ENCODE measurements around the gene AUTS2.

AUTS2 gene

DNA sequence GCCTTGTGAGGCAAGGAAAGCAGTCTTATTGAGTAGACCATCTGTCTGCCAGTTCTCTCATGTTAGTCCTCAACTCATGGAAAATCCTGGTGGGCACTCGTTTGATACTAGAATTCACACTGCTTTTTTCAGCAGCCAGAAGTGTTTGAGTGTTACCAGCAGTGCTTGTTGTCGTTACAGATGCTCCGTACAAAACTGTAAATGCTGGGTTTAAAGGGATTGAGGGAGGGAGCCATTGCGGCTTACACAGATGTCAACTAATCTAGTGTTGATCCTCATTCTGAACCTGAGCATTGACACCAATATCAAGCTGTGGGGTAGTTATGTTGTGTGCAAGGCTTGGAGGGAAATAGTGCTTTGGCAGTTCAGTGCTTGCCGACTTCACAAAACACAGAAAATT is 348.6 kb downstream of the AUTS2 start:
- no peak for DNase-seq

DNA sequence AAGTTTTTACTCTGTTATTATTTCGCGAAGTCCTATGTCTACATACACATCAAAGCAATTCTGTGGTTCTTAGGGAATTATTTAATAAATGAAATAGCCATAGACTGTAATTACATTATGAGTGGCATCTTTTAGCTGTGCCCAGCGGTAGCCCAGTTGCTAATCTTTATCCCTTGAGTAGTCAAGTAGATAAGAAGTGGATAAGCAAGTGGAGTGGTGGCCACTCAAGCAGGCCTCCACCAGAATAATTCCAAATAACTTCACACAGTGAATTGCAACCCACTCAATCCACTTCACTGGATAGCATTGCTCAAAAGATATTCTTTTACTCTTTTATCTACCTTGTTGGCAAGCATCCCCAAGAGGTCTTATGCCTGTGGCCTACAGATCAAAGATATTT is 349.7 kb downstream of the AUTS2 start:
- no peak for DNase-seq

DNA sequence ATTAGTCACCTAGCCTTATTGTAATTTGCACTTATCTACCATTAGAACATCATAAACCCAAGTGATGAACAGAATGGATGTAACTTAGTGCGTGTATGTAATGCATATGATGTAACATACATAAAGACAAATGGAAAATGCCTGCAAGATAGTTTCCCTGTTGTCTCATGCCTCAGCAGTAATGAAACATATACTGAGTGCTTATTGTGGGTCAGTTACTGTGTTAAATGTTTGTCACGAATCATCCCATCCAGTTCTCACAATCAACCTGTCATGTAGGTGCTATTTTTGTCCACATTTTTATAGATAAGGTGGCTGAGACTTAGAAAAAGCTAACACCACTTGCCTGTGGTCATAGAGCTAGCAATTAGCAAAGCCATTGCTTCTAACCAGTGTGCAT is 350.8 kb downstream of the AUTS2 start:
- no peak for DNase-seq

DNA sequence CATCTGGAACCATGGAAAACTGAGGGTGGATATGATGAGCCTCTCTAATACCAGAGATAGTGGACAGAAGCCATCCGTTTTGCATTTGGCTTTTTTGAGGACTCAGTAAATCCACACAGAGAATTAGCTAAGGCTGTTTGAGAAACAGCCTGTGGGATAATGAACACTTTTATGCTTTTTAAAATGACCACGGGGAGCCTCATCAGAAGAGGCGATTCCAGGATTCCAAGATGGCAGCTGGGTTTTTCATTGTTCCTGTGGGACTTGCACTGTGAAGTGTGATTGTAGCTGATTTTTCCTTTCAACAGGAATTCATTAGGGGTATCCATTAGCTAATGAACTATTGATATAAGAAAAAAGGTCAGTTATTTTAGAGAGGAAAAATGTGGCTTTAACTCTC is 353.2 kb downstream of the AUTS2 start:
- DNase-seq, result no peak

DNA sequence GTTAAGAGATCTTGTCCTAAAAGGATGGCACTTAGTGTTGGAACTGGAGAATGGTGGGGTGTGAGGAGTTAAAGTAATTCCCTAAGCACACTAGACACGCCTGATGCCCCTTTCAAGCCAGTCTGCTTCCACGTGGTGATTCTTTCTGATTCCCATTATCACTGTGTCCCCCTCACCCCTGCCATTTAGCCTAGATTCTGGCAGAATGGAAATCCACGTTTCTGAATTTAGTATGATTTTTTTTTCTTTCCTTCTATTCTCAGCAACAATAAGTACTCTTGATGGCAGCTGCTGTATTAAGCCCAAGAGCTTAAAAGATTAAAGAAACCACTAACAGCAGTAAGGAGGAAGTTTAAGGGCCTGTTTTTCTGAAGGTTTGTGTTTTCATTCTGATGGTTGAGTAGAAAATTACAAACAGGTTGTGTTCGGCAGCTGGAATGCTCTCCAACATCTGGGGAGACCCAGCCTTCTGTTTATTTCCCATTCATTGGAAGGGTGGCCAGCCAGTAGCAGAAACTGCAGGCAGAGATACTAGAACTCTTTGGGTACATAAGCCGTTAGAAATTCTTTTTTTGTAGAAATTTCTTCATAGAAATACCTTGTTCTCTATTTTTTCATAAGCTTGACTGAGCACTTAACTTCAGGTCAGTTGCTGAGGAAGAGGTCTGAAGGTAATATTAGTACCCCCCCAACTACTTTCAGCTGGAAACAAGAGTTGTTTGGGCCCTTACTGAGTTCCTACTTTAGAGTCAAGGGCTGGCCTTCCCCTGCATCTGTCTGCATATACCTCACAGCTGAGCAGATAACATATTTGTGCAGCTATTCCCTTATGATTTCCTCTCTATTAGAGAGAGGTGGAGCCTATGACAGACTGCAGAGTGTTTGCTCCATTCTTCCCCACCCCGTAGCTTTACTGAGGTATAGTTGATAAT is 355.1 kb downstream of the AUTS2 start:
- no peak for DNase-seq

DNA sequence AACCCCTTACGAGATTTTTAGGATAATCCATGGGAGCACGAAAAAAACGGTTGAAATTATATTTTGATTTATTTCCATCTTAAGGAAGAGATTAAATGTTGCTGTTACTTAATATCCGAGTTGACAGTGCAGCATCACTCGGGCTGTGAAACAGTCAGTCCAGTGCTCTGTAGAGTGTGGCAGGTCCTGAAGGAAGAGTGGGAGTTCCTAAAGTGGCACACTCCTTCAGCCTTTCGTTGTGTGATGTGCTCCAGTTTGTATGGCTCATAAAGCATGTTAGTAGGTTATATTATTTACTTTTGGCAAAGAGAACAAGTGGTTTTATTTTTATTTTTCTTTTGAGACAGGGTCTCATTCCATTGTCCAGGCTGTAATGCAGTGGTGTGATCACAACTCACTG is 358.3 kb downstream of the AUTS2 start:
- no peak for DNase-seq

DNA sequence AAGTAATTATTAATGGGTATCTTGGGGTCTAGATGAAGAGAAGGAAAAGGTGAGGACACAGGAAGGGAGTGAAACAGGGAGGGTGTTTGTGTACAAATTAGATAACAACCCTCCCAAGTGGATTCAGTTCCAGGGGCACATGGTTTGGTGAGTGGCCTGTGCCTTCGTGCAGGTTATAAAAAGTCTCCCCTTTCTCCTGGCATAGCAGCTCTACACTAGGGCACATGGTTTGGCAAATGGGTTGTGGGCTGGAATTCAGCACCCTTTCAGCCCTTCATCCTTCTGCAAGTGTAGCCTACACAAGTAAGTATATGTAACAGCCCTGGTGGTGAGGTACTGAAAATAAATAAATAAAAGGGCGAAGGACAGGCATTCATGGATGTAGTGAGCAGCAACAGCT is 359.4 kb downstream of the AUTS2 start:
- no peak for DNase-seq

DNA sequence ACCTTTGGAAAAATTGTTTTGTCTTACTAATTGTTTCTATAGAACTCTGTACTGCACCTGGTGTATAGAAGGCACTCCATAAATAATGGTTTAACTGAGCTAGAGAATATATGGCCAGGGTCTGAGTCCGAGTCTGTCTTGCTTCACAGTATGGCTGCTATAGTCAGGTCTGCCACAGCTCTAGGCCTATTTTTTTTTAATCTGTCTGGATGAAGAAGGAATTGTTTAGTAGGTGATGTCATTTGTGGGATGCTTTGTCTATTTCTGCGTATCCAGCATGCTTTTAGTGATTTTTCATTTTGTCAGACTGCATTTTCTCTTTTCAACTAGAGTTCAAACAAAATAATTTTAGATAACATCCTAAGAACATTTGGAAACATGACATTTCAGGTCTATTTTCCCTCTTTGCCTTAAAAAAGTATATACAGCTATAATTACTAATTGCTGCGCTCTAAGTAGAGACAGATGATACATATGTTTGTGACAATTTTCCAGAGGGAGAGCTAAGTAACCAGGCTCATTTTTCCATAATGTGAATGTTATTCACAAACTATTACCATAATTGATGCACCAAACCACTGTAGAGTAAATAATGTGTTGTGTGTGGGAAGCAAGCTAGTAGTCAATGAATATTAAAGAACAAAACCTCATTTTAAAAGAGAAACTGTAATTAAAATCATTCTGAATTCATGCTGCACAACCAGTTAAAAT is 361.7 kb downstream of the AUTS2 start:
- no peak for DNase-seq

DNA sequence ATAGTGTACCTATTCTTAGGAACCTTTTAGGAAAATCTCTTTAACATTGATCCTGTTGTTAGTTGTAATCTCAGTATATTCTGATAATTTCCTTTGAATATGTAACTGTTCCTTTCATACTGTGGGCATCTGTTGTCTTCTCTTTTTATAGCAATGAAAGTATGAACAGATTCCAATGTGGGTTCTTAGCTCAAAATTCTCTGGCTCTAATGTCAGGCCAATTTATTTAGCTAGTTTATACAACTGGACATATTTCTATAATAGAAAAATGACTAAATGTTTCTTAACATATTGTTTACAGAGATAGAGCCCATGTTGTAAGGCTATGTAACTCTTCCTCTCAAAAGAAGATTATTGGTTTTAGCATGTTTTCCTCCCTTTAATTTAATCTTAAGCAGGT is 363.2 kb downstream of the AUTS2 start:
- no peak for DNase-seq

DNA sequence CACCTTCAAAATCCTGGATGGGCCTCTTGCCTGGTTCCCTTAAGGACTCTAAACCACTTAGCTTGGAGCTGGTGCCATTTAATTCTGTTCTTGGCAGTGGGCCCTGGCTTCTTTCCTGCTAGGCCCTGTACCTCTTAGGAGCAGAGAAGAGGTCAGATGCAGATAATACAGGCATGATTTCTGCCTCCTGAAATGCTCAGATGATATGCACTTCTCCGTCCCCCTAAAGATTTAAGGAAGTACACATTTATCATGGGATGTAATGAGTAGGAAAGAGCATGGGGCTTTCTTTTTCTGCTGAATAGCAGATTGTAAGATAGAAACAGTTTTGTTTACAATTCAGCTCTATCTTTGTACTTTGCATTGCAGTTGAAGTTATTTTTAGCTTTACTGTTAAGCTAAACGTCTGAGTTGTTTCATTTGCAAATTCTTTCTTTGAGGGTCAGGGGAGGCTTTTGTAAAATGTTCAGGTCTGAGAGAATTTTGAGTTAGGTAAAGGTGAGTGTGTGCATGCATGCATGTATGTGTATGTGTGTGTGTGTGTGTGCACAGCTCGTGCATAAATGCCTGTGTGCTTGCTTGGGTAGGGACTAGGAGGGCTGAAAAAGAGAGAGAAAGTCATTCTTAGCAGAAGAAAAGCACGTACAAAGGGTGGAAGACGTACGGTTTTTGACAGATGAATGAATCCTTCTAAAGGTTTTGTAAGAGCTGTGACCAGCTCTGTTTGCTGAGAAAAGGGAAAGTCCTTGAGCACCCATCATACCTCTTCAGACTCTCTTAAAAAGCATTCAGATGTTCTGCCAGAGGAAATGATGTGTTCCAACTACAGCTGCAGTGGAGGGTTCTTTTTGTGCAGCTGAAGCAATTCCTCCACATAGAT is 364.2 kb downstream of the AUTS2 start:
- peak; percentile 3 to 49 (median 30) for DNase-seq

DNA sequence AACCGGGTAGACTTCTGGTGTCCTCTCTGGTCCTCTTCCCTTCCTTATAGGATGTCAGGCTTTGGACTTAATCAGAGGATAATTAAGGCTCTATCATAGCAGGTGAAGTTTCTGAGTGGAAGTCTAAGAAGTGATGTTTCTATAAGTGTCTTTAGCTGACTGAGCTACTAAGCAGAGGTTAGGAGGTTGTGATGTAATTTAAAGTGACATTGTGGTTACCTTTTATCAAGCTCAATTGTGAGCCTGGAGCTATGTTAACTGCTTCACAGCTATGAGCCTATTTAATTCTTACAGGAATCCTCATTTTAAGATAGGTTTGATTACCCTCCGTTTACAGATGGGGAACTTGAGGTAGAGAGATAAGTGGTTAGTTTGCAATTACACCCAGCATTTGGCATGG is 365.1 kb downstream of the AUTS2 start:
- no peak for DNase-seq

DNA sequence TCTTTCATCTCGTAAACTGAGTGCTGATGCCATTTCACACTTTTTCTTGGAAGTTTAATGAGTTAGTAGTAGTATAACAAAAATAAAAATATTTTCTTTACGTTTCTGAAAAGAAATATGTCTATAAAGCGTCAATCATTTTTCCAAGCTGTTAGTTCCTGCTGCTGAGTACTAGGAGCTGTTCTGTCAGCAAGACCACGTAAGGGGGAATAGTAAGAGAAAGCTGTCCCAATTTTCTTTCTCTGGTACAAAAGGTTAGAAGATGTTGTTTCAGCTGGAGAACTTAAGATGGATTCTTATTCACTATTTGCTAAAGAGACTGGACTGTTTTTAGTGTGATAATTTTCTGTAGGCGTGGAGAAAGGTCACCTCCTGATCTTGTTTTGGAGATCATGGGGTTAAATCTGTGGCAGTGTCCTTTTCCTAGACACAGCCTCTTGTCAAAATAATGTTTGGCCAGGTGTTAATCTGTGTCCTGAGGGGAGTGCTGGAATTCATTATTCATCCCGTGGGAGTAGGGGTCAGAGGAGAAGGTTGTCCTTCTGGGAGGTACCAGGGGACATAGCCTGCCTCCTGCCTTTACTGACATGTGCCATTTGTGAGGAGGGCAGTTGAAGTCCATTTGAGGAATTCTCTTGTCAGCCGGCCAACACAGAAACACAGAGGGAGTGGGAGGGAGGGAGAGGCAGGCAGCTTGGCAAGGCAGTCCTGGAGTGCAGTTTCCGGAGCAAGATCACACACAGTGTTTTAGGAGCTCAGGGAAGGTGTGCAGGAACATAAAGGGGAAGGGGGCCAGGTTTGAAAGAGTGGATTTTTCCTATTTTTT is 368.7 kb downstream of the AUTS2 start:
- DNase-seq, result no peak

DNA sequence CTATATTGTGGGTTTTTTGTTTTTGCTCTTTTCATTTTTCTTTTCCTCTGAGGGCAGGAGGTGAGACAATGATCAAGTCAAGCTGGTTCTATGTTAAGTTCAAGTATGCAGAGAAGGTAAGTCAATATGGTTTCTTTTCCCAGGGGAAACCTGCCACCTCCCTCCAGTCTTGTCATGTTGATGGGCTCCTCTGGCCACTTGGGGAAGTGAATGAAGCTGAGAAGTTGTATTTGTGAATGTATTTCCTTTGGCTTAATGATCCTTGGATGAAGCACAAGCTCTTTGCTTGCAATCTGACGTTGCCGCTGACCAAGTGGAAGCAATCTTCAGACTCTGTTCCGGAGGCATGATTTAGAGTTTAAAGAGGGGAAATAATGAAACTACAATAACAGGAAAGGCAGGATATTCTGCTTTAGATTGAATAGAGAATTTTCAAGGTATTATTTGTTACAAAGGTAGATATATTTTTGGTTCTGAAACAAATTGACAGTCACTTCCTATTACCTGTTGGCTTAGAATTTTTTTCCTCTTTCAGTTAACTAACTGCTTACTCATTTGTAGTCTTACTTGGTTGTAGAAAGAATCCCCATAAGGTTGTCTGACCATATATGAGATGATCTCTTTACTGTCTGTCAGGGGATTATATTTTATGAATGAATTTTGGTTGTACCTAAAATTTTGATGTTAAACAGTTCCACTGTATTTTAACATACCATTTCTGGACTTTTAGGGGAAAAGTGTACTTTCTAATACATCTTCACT is 369.6 kb downstream of the AUTS2 start:
- DNase-seq, result no peak

DNA sequence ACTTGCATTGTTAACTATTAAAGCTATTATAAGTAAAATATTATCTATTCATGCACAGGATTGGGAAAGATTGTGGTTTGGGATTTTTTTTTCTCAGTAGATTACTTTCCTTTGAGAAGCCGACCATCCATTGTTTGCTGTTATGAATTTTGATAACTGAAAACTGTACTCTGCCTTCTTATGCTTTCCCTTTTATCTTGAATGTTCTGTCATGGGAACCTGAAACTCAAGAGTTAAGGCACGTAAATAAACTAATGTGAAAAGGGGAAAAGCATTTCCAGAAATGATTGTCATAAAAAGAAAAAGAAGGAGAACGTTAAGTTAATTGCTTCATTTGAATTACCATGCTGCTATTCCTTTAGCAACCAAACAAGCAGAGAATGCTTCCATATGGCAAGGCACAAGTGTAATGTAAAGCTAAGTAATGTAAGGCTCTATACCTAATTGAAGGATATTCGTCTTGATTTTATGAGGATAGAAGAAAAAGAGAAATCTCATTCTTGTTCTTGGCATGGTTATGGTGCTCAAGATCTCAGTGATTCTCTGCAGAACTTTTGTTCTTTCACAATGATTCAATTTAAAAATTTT is 370.8 kb downstream of the AUTS2 start:
- no peak for DNase-seq

DNA sequence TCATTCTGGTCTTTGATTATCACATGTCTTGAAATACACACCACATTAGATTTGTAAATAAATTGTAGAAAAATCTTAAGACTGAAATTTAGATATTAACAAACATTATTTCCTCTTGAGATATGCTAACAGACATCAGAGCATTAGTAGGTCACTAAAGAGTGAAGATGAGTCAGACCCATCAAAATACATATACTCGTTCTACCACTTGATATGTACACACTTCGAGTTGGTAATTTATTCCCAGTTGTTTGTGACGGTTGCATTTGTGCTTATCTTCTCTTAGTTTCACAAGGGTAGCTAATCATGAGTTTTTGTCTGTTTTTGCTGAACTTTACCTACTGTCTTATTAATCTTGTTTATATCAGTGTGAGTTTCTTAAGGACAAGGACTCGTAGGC is 383.4 kb downstream of the AUTS2 start:
- no peak for DNase-seq

DNA sequence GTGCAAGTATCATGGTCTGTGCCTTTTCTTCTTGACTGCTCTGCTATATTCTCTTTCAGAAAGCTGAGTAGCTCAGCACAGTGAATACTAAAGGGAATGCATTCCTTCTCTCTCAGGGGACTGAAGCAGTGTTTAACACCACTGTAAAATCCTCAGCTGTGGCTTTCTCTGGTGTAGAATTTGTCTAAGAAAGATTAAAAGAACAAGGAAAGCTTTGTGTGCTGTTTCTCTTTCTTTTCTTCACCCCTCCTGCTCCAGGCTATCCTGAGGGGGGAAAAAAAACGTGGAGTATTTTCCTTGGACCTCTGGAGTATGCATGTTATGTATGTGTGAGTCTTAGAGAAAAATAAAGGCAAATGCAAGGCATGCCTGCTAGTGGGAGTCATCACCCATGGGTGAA is 383.9 kb downstream of the AUTS2 start:
- DNase-seq, result no peak

DNA sequence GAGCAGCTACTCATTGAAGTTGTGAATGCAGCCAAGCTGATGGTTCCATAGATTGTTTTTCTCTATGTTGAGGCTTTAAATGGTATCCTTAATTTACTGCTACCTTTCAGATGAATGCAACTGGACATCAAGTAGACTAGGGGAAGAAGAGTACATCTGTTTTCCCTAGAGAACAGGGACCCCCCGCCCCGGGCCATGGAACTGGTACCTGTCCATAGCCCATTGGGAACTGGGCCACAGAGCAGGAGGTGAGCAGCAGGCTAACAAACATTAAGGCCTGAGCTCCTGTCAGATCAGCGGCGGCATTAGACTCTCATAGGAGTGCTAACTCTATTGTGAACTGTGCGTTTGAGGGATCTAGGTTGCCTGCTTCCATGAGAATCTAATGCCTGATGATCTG is 391.3 kb downstream of the AUTS2 start:
- DNase-seq, result no peak

DNA sequence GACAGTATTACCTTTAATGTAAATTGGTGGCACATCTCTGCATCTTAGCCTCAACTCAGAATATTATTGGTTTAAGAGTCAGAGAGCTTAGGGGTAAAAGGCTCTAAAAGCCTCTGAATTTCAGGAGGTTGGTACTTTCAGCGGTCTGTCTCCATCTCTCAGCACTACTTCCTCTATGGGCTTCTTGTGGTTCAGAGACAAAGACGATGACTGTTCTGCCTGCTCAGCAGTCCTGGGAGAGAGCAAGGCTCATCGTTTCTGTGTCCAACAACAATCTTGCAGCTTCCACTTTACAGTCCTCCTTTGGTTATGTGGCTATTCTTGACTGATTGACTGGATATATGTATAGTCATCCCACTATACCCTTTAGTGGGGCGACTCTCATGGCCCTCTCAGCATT is 394.7 kb downstream of the AUTS2 start:
- peak; percentile 43 to 64 (median 58) for DNase-seq

DNA sequence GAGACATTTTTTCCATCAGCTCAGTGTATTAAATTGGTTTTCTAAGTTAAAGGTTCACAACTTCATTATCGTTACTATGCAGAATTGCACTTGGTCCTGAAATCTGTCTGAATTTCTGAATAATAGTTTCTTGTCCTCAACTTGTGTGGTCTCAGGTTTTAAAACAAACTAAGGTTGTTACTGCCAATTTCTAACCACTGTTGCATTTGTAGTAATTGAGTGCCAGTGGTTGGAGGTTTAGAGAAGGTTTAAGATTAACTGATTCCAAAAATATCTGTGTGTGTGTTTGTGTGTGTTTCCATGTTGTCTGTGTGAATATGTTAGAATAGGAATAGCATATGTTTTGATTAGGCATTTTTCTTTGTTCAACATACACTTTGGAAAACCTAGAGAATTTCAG is 395.9 kb downstream of the AUTS2 start:
- DNase-seq, result no peak

DNA sequence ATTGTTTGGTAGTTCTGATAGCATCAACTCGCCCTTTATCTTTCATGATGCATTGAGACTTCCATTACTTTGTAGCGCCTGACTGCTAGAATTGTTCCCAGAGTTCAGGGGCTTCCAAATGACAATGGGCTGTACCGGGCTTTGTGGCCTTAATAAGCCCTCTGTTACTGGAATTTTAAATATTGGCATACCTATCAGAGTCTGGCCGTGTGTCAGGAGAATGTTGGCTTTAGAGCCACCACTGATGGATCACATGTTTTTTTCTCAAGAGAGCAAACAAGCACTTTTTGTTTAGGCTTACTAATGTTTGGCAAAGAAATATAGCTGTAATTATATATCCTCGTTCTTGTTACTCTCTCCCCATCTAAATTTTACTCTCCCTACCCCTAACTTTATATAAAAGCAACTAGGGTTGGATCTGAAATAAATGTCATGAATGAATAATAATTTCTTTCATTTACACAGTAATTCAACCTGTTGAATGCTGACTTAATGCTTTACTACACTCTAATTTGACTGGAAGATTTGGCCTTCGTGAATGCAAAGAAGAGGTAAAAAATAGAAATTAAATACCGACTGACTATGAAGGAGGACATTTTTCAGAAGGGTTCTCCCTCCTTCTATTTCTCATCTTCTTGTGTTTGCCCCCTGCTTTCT is 396.7 kb downstream of the AUTS2 start:
- no peak for DNase-seq
